ENCODE results near the gene OIT3.
A peak's percentile ranks its signal among the peaks of the same experiment; 100 is the strongest.
"Not testable (repeated sequence)": the region's sequence is repeated elsewhere in the genome, so short reads cannot be mapped to it uniquely, and the experiment has no call there.

OIT3 gene

GRCh38 chr10:72903941-72904446 lies 10.5 kb downstream of the OIT3 start:
- DNase-seq, result not testable (repeated sequence)

GRCh38 chr10:72904806-72905205 lies 11.3 kb downstream of the OIT3 start:
- DNase-seq, result no peak

- no peak for DNase-seq
Observed at GRCh38 chr10:72906446-72906845, 12.9 kb downstream of the OIT3 start.

GRCh38 chr10:72910705-72911104 lies 17.2 kb downstream of the OIT3 start:
- DNase-seq, result no peak

GRCh38 chr10:72911758-72912157 lies 18.2 kb downstream of the OIT3 start:
- no peak for DNase-seq

- no peak for DNase-seq
Observed at GRCh38 chr10:72912736-72913135, 19.2 kb downstream of the OIT3 start.

GRCh38 chr10:72913287-72913686 lies 19.7 kb downstream of the OIT3 start:
- no peak for DNase-seq

- DNase-seq, result not testable (repeated sequence)
Observed at GRCh38 chr10:72917201-72917600, 23.7 kb downstream of the OIT3 start.

GRCh38 chr10:72917803-72918332 lies 24.3 kb downstream of the OIT3 start:
- not testable (repeated sequence) for DNase-seq

- DNase-seq, result no peak
Observed at GRCh38 chr10:72918352-72918751, 24.8 kb downstream of the OIT3 start.

- not testable (repeated sequence) for DNase-seq
Observed at GRCh38 chr10:72921147-72921683, 27.7 kb downstream of the OIT3 start.

- DNase-seq, result no peak
Observed at GRCh38 chr10:72924351-72924750, 30.8 kb downstream of the OIT3 start.

GRCh38 chr10:72925951-72926465 lies 32.5 kb downstream of the OIT3 start:
- no peak for DNase-seq

- no peak for DNase-seq
Observed at GRCh38 chr10:72927485-72927884, 33.9 kb downstream of the OIT3 start.

GRCh38 chr10:72928798-72929197 lies 35.3 kb downstream of the OIT3 start:
- no peak for DNase-seq

GRCh38 chr10:72930276-72930675 lies 36.7 kb downstream of the OIT3 start:
- DNase-seq, result no peak

GRCh38 chr10:72932259-72933015 lies 38.9 kb downstream of the OIT3 start:
- DNase-seq, result no peak

GRCh38 chr10:72935361-72935760 lies 41.8 kb downstream of the OIT3 start:
- DNase-seq, result peak; percentile 44

GRCh38 chr10:72943498-72944234 lies 50.1 kb downstream of the OIT3 start:
- no peak for DNase-seq

GRCh38 chr10:72946963-72947362 lies 53.4 kb downstream of the OIT3 start:
- no peak for DNase-seq

- DNase-seq, result no peak
Observed at GRCh38 chr10:72948762-72949161, 55.2 kb downstream of the OIT3 start.

GRCh38 chr10:72951760-72952159 lies 58.2 kb downstream of the OIT3 start:
- DNase-seq, result no peak

GRCh38 chr10:72952189-72952588 lies 58.6 kb downstream of the OIT3 start:
- no peak for DNase-seq
